CD4-positive, alpha-beta T cell treated with Interleukin-1 beta for 1 hour (primary cell): ENCODE results near the gene YARS2.
"Not testable (repeated sequence)": the region's sequence is repeated elsewhere in the genome, so short reads cannot be mapped to it uniquely, and the experiment has no call there.

Experiments used
- DNase-seq, 2 donors: peaks; one replicate each; pipeline ENCODE4 v3.0.0-alpha.2; 2020 to 2022

The YARS2 gene

DNA sequence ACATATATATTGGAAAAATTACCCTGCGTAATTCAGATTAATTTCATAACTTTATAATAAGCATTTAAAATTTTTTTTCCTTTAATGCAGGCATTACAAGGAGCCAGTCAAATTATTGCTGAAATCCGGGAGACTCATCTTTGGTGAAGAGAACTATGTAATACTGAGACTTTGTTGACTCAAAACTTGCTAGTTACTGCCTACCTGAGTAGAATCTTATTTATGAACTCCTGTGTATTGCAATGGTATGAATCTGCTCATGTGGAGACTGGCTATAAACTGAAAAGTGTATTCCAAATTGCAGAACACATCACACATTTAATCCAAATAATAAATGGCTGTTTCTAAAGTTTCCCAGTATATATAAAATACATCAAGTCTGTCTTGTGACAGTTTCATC, 12.4 kb downstream of the YARS2 start:
- DNase-seq: no peak

DNA sequence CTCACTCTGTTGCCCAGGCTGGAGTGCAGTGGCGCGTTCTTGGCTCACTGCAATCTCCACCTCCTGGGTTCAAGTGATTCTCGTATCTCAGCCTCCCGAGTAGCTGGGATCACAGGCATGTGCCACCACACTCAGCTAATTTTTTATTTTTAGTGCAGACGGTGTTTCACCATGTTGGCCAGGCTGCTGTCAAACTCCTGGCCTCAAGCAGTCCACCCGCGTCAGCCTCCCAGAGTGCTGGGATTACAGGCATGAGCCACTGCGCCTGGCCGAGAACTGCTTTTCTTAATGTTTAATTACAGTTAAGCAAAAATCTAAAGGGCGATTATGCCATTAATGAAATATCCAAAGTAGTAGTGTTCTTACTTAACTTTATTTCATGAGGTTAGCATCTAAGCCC, 13.6 kb downstream of the YARS2 start:
- DNase-seq: no peak

DNA sequence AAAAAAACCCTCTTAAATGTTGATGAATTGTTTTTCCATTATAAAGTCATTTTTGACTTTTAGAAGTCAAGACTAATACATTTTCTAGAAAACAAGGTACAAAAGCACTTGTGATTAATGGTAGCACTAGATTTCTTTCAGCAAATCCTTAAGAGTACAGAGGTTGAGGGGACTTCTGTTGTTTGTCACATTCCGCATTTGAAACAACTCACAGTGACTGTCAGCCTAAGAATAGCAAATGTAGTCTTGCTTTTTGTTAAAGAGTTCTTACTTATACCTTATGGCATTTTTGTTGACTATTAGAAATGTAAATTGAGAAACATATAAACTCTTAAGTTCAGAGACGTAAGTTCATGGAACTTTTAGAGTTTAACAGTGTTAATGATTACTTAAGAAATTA, 16.4 kb downstream of the YARS2 start:
- no peak for DNase-seq

DNA sequence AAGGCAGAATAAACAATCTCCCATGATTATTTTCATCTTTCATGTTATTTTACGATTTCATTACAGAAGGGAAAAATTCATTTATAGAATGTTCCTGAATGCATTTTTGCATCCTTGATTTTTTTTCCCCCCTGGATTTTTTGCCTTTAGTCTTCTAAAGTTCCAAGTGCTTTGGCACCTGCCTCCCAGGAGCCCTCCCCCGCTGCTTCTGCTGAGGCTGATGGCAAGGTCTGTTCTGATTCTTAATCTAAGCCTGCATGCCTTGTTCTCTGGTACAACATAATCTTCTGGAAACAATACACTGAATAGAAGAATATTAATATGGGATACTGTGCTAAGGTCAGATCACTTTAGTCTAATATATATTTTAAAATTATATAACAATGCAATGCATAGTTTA, 18.0 kb downstream of the YARS2 start:
- DNase-seq: no peak

DNA sequence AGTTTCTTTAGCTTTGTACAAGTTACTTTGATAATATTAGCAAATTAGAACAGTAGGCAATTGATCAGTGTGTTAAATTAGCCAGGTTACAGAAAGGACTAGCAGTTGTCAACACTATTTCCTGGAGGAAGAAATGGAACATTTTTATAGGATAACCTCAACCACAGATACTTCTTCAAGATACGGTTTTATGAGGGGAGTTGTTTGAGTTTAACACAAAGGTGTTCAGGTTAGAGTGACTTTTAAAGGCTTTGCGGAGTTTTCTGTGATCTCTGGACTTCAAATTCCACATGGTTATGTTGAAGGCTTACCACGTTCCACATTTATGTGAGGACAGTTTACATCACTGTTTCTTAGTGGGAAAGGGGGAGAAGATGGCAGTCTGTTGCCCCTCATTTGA, 19.3 kb downstream of the YARS2 start:
- DNase-seq: no peak

DNA sequence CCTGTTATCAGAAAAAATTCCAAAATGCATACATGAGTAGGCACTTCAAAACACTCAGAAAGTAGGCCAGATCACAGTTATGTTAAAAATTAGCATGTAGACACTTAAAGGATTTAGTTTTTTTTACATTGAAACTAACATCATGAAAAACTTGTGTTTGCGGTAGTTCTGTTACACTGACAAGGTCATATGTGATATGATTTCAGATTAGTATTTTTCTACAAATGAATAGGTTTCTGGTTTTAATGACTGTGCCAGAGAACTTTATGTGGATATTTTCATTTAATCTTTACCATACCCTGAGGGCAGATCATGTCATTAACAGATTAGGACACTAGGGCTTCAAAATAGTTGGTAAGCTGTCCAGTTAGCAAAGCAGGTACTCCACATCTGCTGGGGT, 20.7 kb downstream of the YARS2 start:
- no peak for DNase-seq

DNA sequence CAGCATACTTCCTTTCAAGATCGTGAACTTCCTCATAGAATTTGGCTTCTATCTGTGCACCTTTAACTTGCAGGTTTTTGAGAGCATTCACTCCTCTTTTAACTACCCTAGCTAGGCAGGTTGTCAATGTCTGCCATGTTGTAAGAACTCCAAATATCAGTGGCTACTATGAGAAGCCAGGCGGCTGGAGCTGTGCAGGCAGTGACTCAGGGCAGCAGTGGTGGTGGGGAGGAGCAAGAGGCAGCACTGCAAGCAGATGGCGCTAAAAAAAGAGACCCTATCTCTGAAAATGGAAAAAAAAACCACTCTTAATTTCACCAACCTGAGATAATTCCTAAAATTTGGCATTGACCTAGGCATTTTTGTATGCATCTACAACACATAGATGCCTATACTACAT, 28.5 kb downstream of the YARS2 start:
- DNase-seq: no peak

DNA sequence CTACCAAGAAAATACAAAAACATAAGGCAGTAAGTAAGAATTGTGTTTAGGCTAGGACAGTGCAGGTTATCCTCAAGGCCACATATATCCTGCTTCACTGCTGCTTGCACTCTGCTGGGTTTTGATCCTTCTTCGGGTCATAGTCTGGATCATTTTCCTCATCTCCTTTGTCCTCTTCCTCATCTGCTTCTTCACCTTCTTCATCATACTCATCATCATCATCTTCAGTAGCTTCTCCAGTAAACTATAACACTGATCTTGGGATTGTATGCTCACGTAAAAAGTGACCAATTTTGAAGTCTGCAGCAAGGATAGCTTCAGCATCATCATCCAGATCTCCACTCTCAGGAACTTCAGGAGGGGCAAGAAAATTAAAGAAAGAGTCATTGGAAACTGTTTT, 29.4 kb downstream of the YARS2 start:
- no peak for DNase-seq

DNA sequence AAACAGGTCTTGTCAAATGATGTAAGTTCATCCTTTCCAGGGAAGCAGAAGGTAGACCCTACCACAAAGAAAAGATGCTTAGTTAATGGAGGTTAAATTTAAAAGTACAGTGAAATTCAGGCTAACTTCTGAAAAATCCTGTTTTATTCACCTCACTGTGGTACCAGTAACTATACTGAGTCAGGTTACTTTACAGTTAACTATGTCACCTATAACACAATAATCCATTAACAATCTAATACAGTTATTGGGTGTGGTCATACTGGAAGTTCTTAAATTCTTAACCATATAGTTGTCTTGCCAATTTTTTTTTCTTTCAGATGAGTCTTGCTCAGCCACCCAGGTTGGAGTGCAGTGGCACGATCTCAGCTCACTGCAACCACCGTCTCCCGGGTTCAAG, 30.4 kb downstream of the YARS2 start:
- DNase-seq: not testable (repeated sequence)

DNA sequence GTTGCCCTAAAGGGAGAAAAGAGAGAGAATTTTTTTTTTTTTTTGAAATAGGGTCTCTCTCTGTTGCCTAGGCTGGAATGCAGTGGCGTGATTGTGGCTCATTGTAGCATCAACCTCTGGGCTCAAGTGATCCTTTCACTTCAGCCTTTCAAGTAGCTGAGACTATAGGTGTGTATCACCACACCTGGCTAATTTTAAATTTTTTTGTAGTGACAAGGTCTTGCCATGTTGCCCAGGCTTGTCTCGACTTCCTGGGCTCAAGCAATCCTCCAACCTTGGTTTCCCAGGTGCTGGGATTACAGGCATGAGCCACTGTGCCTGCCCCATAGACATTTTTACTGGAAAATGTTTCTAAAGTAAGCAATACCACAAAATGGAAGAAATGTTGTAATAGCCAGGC, 36.8 kb downstream of the YARS2 start:
- no peak for DNase-seq

DNA sequence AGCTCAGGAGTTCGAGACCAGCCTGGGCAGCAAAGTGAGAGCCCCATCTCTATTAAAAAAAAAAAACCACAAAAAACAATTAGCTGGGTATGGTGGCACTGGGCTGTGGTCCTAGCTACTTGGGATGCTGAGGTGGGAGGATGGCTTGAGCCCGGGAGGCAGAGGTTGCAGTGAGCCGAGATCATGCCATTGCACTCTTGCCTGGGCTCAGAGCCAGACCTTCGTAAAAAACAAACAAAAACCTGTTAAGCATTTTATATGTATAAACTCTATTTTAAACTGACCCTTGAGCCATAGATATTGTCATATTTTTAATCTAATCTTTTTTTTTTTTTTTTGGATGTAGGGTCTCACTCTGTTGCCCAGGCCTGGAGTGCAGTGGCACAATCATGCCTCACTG, 40.9 kb downstream of the YARS2 start:
- no peak for DNase-seq

DNA sequence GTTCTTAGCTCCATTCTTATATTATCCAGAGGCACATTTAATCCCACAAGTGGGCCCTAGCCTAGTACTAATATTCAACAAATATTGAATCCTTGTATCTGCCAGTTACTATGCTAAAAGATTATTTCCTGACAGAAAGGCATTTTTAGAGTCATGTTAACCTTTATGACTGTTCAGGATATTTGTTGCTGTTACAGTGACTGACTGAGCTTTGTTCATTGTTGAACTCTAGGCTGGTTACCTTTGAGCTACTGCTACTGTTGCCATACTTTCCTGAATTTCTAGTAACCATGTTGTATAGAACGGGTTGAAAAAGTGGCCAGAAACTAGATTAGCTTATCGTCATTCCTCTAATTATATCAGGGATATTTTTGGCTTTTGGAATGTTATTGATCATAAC, 46.8 kb downstream of the YARS2 start:
- DNase-seq: no peak

DNA sequence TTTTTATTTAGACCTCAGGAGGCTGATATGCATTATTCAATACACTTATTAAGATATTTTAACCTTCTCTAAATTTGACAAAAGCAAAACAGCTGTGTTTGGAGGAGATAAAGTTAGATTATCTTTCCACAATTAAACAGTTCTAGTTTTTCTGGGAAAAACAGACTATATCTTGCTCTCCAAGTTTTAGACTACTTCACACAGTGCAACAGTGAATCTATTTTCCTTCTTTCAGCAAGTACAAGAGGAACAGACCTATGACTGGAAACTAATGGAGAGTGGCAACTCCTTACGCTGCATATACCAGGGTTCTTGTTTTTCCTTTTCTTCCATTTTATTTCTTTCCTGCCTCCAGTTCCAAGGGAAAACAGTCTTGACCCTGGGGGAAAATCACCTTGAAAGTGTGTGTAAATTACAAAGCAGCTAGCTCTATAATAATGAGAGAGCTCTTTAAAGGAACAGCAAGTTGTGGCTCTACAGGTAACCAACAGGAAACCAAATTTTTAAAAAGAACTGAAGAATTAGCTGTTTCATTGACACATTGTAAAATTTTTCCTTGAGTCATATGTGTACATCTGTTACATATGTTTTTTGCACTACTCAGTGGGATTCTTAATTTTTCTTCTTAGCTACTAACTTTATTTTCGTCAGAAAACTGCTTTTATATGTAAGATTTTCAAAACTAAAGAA, 49.2 kb downstream of the YARS2 start:
- DNase-seq: no peak

DNA sequence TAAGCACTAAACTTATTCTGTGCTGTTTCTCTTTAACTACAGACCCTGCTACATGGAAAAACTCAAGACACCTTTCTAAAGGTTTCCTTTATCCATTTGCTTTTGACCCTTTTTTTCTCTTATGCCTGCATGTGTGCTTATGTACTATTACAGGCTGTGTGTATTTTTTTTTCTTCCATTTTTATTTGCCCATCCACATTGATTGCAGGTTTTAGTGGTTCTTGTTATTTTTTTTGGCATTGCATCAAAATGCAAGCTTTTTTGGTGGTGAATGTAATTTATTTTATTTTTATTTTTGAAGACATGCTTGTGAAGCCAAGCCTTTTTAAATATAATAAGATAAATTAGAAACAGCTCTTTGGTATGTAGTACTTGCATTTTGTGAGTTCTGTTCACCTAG, 49.9 kb downstream of the YARS2 start:
- DNase-seq: no peak

DNA sequence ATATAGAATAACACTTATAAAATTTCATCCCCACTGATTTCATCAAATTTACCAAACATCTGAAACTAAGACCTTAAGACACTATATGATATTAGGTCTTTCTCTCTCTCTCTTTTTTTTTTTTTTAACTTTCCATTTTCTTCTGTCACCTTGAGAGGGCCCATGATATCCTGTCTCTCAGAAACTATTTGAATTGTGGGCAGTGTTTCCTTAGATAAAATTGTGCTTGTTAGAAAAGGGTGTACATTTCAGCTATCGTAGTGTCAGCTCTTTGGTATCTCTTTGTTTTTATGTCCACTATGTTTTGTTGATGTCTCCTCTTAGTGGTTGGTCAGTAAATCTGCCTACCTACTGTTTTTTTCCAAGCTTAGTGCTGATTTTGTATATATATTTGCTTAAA, 52.8 kb downstream of the YARS2 start:
- DNase-seq: no peak

DNA sequence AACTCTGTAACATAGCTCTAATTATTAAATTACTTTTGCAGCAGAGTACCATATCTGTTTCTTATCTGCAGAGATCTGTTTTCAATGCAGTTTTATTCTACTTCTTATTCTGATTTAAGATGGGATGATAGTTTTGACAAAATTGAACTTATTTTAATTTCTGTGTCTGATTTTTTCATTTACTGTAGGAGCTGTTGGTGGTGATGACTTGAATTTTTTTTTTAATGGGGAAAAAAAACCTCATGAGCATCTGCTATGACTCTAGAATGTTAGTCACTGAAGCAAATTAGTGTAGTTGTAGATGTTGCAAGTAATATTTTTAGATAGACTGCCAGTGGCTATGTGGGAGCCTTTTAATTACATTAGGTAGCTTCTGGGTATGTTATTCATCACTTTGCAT, 53.2 kb downstream of the YARS2 start:
- DNase-seq: no peak

DNA sequence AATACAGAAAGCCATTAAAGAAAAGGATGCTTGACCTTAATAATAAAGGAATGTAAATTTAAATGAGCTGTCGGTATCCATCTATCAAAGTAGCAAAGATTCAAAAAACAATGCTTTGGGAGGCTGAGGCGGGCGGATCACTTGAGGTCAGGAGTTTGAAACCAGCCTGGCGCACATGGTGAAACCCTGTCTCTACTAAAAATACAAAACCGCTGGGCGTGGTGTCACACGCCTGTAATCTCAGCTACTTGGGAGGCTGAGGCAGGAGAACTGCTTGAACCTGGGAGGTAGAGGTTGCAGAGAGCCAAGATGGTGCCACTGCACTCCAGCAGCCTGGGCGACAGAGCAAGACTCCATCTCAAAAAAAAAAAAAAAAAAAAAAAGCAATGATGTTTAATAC, 56.3 kb downstream of the YARS2 start:
- DNase-seq: not testable (repeated sequence)

DNA sequence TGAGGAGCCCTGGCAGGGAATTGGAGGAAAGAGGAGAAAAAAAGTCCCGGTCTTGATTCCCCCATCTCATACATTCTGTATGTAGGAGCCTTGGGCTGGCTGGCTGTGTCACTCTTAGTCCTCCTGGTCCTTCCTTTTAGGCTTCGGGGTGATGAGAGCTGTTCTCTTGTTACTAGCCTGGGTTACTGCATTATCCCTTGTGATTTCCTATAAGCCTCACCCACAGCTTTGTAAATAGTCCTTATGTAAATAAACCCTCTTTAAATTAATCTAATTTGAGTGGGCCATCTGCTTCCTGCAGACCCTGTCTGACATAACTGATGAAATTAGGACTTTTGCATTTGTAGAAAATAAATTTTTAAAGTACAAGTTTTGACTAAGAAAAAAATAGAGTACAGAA, 57.4 kb downstream of the YARS2 start:
- DNase-seq: no peak

DNA sequence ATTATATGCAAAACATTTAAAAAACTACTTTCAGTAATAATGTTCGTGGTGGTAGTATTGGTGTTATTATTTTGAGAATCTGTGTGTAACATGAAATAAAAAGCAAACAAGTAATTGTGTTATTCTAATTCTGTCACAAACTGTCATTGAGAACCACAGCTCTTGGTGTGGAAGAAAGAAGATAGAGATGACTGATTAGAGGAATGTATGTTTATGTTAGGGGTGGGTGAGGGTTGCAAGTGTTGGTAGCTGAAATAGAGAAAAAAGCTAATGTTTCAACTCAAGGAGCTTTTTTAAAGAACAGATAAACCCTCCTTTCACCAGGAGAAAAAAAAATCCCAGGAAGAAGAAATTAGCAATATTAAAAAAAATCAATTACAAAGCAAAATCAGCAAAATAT, 58.3 kb downstream of the YARS2 start:
- DNase-seq: no peak
